Neural crest cell (in vitro differentiated cells): ENCODE measurements around the gene SLX9. TPM values are rescaled to one million over a fixed set of nuclear protein-coding genes. Genes with fewer than 3 reads are reported as not detected.

ENCODE experiments used
- DNase-seq: peaks from one replicate; pipeline ENCODE4 v3.0.0; 2021; ENCODE audit warnings: low read depth, mixed read lengths, low spot score
- H3K27ac Mint-ChIP-seq: one replicate; pipeline ENCODE4 v1.8.0; 2021; ENCODE audit warnings: mild to moderate bottlenecking, mixed read lengths; ENCODE audit not compliant: unreplicated experiment
- H3K27me3 Mint-ChIP-seq: 2 replicates; pipeline ENCODE4 v1.8.0; 2021; ENCODE audit warnings: low read depth, mild to moderate bottlenecking, mixed read lengths
- H3K36me3 Mint-ChIP-seq: 2 replicates; pipeline ENCODE4 v1.8.0; 2021; ENCODE audit warnings: low read depth, mild to moderate bottlenecking, mixed read lengths
- H3K4me1 Mint-ChIP-seq: 2 replicates; pipeline ENCODE4 v1.8.0; 2021; ENCODE audit warnings: mixed read lengths
- H3K4me3 Mint-ChIP-seq: one replicate; pipeline ENCODE4 v1.8.0; 2021; ENCODE audit warnings: mild to moderate bottlenecking, mixed read lengths
- H3K9me3 Mint-ChIP-seq: 2 replicates; pipeline ENCODE4 v1.8.0; 2021; ENCODE audit warnings: mixed read lengths
- total RNA-seq: library from RNA; stranded (reverse); gene quantifications from 2 replicates; pipeline ENCODE4 v1.2.1, GENCODE V29; 2021
- TF ChIP-seq, protein P1 (sequence below): fragments of 200-600 bp; sonication (generic); conservative IDR thresholded peaks from 2 replicates; pipeline ENCODE4 v1.5.0; 2021; ENCODE audit warnings: antibody characterized with exemption, mild to moderate bottlenecking

SLX9 gene
- total RNA-seq, 1 donor from 2014 or later = 42.3 TPM

DNA sequence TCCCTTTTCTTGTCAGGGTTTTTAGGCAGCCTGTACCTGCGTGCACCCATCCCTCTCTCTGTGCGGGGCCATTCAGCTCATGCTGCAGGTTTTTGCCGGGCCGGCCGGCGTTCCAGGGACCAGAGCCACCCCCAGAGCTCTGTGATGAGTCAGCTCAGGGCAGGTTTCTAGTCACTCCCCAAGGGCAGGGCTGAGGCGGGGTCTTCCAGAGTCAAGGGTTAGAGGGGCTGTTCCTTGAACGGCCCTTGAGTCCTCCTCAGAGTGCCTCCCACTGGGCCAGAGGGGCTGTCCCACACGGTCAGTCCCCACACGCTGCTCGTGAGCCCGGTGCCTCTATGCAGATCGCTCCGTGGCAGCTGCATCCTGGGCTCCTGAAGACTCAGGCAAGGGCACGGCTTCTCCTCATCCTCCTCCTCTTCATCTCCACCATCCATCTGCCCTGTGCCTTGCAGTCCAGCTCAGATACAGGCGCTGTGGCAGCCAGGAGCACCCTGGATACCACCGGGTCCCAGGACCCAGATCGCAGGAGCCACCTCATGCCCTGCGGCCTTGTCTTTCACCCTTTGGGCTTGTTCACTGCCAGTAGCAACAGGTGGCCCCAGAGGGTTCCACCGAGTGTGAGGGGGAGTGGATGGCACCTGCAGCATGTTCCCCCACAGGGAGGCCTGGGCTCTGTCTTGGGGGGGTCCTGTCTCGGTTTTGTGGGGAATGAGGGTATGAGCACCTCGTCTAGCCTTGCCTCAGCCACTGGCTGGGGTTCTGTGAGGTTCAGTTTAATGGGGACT, 17.4 kb downstream of the SLX9 start:
- Mint-ChIP-seq H3K4me3 (peak overlapping the region; percentile 36), H3K36me3 (peaks cover 2% of the 10 kb centered on the region)

DNA sequence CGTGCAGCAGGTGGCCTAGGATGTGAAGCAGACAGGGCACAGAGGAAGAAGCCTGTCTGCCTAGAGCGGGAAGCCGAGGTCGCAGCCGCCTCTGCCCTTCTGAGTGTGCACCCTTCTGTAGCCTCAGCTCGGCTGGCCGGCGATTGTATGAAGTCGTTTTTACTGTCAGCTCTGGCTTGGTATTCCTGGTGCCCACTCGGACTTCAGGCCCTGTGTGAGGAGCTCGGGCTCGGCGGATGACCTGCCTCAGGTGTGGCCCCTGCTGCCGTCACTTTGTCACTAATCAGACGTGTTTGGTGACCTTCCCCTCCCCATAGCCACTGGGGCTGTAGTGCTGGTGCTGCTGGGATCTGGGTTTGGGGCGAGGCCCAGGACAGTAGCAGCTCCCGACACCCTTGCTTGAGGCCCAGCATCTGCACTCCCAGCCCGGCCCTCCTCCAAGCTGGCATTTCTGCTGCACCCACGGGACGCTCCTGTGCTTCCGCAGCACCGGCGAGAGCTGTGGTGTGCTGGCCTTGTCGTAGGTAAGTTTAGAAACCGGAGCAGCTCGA, 18.1 kb downstream of the SLX9 start:
- DNase-seq = no peak
- peaks cover 28% of the 10 kb centered on the region for H3K4me1 Mint-ChIP-seq
- H3K36me3 Mint-ChIP-seq = peaks cover 2% of the 10 kb centered on the region
- TF ChIP-seq, protein P1, sequence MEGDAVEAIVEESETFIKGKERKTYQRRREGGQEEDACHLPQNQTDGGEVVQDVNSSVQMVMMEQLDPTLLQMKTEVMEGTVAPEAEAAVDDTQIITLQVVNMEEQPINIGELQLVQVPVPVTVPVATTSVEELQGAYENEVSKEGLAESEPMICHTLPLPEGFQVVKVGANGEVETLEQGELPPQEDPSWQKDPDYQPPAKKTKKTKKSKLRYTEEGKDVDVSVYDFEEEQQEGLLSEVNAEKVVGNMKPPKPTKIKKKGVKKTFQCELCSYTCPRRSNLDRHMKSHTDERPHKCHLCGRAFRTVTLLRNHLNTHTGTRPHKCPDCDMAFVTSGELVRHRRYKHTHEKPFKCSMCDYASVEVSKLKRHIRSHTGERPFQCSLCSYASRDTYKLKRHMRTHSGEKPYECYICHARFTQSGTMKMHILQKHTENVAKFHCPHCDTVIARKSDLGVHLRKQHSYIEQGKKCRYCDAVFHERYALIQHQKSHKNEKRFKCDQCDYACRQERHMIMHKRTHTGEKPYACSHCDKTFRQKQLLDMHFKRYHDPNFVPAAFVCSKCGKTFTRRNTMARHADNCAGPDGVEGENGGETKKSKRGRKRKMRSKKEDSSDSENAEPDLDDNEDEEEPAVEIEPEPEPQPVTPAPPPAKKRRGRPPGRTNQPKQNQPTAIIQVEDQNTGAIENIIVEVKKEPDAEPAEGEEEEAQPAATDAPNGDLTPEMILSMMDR = no peak
- peak overlapping the region; percentile 78 for H3K27ac Mint-ChIP-seq
- no peaks in the 10 kb centered on the region for H3K9me3 Mint-ChIP-seq
- peak overlapping the region; percentile 36 for H3K4me3 Mint-ChIP-seq
- H3K27me3 Mint-ChIP-seq = no peaks in the 10 kb centered on the region

More for the DNA sequence above, 17.4 kb downstream of the SLX9 start:
- no peaks in the 10 kb centered on the region for H3K9me3 Mint-ChIP-seq
- DNase-seq = no peak
- TF ChIP-seq, protein P1 = no peak
- no peak overlapping the region for H3K27ac Mint-ChIP-seq
- H3K4me1 Mint-ChIP-seq = peaks cover 28% of the 10 kb centered on the region
- no peaks in the 10 kb centered on the region for H3K27me3 Mint-ChIP-seq

DNA sequence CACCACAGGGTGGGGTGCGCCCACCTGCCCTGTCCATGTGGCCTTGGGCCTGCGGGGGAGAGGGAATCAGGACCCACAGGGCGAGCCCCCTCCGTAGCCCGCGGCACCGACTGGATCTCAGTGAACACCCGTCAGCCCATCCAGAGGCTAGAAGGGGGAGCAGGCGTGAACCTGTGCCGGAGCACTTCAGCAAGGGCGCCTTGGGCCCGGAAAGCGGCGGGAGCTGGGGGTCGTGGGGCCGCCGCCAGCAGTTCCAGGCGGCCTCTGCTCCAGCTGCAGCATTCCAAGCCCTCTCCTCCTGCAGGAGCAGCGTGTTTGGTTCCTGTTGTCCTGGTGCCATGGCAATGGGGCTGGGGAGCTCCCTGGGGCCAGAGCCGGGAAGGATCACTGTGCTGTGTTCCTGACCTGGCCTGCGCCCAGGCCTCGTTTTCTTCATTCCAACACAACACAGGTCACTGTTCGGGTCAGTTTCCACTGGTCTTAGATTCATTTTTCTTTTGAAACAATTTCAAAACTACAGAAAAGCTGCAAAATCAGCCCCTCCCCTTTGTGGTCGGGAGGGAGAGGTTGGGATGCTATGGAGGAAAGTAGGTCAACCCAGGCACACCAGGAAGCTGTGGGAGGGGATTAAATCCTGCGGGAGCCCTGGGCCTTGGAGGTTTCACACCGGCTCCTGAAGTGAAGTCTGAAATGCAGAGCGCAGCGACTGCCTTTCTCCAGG, 18.8 kb downstream of the SLX9 start:
- peaks cover 28% of the 10 kb centered on the region for H3K4me1 Mint-ChIP-seq
- TF ChIP-seq, protein P1 = no peak
- peaks cover 2% of the 10 kb centered on the region for H3K36me3 Mint-ChIP-seq
- peak overlapping the region; percentile 95 for H3K27ac Mint-ChIP-seq
- H3K9me3 Mint-ChIP-seq = no peaks in the 10 kb centered on the region
- H3K4me3 Mint-ChIP-seq = peak overlapping the region; percentile 49
- DNase-seq = peak; percentile 52
- H3K27me3 Mint-ChIP-seq = no peaks in the 10 kb centered on the region

DNA sequence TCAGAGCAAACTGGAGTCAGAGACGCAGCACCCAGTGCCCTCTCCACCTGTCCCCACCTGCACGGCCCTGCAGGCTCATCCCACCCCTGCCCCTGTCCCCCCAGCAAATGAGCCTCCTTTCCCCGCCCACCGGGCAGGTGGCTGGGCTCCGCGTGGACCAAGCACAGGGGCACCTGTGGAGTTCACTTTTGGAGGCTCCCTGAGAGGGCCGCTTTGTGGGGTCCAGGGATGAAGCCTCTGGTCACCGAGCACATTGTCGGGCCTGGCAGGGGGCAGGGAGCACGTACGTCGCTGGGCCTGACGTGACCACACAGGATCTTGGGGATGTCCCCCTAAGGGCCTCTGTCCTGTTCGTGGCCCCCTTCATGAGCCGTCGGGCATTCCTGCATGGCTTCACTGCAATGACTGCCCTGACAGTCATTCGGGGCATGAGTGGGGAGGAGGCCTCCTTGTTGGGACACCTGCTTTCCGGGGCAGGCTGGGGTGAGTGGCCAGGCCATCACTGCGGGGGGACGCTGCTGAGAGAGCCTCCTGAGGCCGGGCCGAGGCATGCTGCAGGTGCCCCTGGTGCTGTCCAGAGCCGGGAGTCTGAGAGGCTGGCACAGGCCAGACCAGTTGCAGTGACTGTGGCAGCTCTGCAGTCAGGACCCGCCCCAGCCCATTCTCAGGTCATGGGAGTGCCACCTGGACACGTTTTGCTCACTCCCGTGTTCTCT, 19.7 kb downstream of the SLX9 start:
- DNase-seq = no peak
- TF ChIP-seq, protein P1 = no peak
- no peak overlapping the region for H3K4me3 Mint-ChIP-seq
- H3K27ac Mint-ChIP-seq = peak overlapping the region; percentile 95
- peaks cover 5% of the 10 kb centered on the region for H3K36me3 Mint-ChIP-seq
- no peaks in the 10 kb centered on the region for H3K9me3 Mint-ChIP-seq
- peaks cover 28% of the 10 kb centered on the region for H3K4me1 Mint-ChIP-seq
- H3K27me3 Mint-ChIP-seq = no peaks in the 10 kb centered on the region
